GM12801 (cell line): Measurements from ENCODE around the gene AHNAK.

ENCODE experiments used
- TF ChIP-seq, protein P1 (sequence below): IDR thresholded peaks from one replicate; pipeline ENCODE4 v1.5.1; 2011; ENCODE audit warnings: control low read depth; ENCODE audit not compliant: insufficient read length; ENCODE audit errors: extremely low read depth

Gene AHNAK

DNA sequence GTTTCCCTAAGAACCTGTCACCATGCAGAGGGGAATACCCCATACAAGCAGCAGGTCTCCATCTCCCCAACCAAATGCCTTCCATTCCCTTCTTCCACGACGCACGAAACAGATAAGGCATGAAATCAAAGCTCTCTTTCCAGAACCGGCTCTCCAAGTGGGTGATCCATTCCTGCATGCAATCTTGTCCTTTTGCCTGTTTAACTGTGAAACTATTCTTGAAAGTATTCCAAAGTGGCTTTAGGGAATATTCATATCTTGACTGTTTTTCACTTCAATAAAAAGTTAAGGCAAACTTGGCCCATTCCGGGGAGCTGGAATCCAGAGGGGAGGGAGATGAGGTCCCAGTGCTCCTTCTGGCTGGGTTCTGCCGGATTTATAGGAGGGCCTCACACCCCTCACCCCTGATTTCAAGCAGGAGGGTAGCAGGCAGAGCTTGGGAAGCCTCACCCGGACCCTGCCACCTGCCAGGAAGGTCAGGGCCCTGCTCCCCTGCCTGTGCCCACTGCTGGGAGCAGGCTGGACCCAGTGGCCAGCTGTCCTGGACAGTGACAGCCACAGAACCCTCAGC is 66.9 kb downstream of the AHNAK start:
- TF ChIP-seq, protein P1, sequence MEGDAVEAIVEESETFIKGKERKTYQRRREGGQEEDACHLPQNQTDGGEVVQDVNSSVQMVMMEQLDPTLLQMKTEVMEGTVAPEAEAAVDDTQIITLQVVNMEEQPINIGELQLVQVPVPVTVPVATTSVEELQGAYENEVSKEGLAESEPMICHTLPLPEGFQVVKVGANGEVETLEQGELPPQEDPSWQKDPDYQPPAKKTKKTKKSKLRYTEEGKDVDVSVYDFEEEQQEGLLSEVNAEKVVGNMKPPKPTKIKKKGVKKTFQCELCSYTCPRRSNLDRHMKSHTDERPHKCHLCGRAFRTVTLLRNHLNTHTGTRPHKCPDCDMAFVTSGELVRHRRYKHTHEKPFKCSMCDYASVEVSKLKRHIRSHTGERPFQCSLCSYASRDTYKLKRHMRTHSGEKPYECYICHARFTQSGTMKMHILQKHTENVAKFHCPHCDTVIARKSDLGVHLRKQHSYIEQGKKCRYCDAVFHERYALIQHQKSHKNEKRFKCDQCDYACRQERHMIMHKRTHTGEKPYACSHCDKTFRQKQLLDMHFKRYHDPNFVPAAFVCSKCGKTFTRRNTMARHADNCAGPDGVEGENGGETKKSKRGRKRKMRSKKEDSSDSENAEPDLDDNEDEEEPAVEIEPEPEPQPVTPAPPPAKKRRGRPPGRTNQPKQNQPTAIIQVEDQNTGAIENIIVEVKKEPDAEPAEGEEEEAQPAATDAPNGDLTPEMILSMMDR, result no peak

DNA sequence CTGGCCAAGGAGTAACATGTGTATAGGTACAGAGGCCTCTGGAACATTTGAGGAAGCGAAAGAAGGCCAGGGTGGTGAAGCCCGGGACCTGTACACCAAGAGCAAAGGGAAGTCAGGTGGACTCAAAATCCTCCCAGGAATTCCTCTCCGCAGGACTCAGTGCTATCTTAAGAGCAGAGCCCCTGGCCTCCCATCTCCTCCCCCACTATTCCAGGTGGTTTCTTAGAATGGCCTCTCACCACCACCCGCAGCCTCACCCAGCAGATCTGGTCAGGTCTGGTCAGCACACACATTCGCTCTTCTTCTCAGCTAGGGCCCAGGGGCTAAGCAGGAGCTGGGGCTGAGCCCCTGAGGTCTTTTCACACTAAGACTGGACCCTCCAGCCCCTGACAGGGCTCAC is 68.7 kb downstream of the AHNAK start:
- TF ChIP-seq, protein P1, result no peak

DNA sequence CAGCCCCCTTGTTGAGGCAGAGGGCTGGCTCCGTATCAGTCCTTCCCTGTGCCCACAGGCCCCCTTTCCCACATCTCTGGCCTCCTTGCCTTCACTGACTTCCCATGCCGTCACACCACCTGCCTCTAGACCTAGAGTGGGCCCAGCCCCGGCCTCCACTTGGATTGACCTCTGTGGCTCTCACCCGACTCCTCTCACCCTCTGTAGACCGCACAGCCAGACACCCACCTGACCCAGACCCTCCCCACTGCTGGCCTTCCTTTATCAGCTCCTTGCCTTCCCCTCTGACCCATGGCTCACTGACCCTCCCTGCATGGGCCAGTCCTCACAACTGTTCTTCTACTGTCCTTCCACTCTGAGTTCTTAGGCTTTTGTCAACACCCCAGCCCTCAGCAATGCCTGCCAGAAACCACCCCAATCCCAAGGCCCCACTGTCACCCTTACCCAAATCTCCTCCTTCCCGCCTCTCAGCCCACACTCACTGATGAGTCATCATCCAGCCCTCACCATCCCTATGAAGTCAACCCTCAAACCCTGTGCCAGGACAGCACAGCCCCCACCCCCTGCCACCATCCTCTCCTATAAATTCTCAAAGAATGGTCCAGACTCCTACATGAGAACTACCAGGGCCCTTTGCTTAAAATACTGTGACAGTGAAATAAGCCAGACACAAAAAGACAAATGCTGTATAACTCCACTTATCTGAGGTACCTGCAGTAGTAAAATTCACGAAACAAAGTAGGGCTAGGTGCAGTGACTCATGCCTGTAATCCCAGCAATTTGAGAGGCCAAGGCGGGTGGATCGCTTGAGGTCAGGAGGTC is 74.3 kb downstream of the AHNAK start:
- TF ChIP-seq, protein P1, result no peak

DNA sequence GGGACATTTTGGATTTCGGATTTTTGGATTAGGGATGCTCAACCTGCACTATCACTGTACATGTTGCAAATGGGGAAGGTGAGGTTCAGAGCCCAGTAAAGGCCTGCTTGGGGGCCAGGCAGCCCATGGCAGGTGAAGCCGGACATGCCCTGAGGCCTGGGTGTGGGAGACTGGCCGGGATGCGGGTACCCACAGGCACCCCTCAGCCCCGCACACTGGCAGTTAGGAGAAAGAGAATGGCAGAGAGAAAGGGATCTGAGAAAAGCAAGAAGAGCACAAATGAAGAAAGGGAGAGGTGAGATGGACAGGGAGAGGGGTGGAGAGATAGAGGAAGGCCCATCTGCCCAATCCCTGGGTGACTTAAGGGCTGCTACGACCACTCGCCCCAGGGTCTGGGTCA is 75.0 kb downstream of the AHNAK start:
- TF ChIP-seq, protein P1, result no peak

DNA sequence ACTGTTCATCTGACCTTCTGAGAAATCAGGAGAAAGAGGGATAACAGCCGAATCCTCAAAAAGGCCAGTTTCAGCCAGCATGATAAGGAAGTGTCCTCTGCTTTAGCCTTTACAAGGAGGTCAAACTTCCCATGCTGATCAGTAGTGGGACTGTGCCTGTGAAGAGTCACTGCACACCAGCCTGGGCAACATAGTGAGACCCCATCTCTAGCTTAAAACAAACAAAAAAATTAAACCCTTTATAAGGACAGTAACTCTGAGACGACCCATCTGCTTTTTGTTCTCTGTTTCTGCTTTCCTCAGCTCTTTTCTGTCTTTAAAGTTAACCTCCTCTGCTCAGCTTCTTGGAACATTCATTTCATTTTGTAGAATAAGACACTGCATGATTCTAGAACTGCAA is 78.0 kb downstream of the AHNAK start:
- TF ChIP-seq, protein P1, result no peak

DNA sequence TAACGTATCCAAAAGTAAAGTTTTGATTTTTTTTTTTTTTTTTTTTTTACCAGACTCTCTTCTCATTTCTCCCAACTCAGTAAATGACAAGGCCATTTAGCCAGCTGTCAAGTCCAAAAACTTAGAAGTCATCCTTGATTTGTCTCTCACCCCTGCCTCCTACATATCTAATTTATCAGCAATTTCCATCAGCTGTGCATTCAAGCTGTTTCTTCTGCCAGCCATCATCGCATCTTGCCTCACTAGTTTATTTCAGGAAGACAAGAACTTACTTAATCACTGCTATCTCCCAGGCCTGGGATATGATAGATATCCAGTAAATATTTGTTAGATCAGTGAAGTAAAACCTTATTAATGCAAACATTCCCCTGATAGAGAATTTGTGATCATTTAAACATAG is 80.2 kb downstream of the AHNAK start:
- TF ChIP-seq, protein P1, result no peak

DNA sequence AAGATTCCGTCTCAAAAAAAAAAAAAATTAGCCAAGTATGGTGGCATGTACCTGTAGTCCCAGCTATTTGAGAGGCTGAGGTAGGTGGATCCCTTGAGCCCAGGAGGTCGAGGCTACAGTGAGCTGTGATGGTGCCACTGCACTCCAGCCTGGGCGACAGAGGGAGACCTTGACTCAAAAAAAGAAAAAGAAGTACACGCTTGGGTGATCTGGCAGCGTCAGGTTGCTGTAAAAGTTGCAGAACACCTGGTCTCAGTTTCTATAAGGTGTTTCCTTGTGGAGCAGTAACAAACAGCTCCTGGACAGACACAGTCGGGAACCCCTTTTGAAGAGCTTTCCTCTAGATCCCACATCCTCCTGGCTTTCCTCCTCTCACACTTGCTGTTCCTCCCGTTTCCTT is 82.0 kb downstream of the AHNAK start:
- TF ChIP-seq, protein P1, result no peak
